RWPE1 (cell line): ENCODE measurements around the gene JCAD.

Experiments
- CTCF ChIA-PET: fragments of 350-600 bp; sonication (Branson Sonifier 250); formaldehyde crosslinking; extraction: SDS; loops from one replicate; lab custom pipeline; 2021; lab: Yijun Ruan, JAX
- POLR2A ChIA-PET: fragments of 400-600 bp; formaldehyde crosslinking; extraction: SDS; loops from one replicate; lab custom pipeline; 2020; ENCODE audit warnings: antibody characterized with exemption; ENCODE audit not compliant: low non-redundant PET; lab: Yijun Ruan, JAX
- DNase-seq: peaks from one replicate; pipeline ENCODE4 v3.0.0; 2012; ENCODE audit warnings: low spot score
- H3K27ac ChIP-seq: fragments of 450-650 bp; 2 replicates; pipeline ENCODE4 v1.5.1; 2017
- TF ChIP-seq, protein P1 (sequence below): fragments of 450-650 bp; conservative IDR thresholded peaks from 2 replicates; pipeline ENCODE4 v1.5.1; 2017; ENCODE audit warnings: low read depth, mild to moderate bottlenecking

The JCAD gene

DNA sequence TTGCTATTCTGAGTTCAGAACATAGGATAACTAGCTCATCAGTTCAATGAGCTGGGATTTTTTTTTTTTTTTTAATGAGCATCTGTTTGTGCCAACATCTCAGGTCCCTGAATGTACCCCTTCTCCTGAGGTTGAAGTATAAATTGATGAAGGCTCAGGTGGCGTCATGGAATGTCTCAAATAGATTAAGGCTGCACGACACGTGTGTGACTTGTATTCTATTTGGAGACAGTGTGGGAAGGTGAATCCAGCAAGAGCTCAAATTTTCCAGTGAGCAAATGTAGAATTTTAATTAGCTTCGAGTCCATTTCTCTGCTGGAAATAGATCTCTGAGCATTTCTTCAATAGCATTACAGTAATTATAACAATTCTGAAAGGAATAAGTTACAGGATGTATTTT is 37.2 kb upstream of the JCAD start:
- POLR2A ChIA-PET, result no interaction called here
- TF ChIP-seq, protein P1, sequence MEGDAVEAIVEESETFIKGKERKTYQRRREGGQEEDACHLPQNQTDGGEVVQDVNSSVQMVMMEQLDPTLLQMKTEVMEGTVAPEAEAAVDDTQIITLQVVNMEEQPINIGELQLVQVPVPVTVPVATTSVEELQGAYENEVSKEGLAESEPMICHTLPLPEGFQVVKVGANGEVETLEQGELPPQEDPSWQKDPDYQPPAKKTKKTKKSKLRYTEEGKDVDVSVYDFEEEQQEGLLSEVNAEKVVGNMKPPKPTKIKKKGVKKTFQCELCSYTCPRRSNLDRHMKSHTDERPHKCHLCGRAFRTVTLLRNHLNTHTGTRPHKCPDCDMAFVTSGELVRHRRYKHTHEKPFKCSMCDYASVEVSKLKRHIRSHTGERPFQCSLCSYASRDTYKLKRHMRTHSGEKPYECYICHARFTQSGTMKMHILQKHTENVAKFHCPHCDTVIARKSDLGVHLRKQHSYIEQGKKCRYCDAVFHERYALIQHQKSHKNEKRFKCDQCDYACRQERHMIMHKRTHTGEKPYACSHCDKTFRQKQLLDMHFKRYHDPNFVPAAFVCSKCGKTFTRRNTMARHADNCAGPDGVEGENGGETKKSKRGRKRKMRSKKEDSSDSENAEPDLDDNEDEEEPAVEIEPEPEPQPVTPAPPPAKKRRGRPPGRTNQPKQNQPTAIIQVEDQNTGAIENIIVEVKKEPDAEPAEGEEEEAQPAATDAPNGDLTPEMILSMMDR, result no peak
- no peak for DNase-seq
- no peak overlapping the region for H3K27ac ChIP-seq
- CTCF ChIA-PET, result interaction anchor here (0.6 kb wide), 1 partner anchor 143 kb away, joined by 4 read pairs; no protein-coding TSS in a partner anchor

DNA sequence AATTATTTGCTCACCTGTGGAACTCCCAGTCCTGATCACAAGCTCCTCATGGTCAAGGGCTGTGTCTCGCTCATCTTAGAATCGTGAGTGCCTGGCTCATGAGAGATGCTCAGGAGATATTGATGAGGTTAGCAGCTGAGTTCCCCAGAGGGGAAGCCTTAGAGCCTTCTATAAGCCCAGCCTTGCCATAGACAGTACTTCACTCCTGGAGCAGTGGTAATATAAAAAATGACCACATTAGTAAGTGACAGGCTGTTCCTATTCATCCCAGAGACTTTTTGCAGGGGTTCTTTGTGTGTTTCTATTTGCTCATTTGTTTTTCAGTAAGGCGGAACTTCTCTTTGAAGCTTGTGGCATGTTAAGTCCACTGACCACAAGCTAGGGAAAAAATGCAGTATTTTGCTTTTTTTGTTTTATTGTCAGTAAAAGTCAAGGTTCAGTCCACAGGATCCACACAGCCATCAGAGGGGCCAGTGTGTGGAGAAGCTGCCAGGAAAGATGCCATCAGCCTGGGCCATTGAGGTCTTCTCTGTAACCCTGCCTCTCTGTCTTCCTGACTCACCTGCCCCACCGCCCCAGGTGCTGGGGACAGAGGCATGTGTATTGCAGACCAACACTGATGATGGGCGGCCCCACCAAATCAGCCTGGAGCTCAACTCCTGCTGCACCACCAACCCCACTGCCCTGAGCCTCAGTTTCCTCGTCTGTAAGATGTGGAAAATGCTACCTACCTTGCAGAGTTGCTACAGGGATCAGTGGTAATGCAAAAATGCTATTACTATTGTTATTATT is 36.4 kb upstream of the JCAD start:
- H3K27ac ChIP-seq, result no peak overlapping the region
- TF ChIP-seq, protein P1, result no peak
- POLR2A ChIA-PET, result interaction anchor here (0.7 kb wide), 1 partner anchor 617 kb away, joined by 6 read pairs; no protein-coding TSS in a partner anchor
- DNase-seq, result no peak
- CTCF ChIA-PET, result no interaction called here

DNA sequence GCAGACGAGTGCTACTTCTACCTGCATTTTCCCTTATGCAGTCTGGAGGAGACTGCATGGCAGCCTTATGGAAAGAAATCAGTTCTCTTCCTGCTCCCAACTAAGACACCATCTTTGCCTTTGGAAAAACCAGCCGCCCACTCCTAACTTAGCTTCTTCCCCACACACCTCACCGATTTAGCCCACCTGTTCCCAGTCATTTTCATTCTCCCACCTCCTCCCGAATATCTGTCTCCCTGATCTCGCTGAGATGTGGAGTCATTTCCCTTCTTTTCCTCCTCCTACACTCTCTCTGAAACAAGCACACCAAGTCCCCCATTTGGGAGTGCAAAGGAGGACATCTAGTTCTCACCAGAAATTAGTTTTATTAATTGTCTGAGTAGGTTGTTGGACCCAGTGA is 35.2 kb upstream of the JCAD start:
- POLR2A ChIA-PET, result no interaction called here
- no peak overlapping the region for H3K27ac ChIP-seq
- TF ChIP-seq, protein P1, result no peak
- DNase-seq, result no peak
- CTCF ChIA-PET, result no interaction called here

DNA sequence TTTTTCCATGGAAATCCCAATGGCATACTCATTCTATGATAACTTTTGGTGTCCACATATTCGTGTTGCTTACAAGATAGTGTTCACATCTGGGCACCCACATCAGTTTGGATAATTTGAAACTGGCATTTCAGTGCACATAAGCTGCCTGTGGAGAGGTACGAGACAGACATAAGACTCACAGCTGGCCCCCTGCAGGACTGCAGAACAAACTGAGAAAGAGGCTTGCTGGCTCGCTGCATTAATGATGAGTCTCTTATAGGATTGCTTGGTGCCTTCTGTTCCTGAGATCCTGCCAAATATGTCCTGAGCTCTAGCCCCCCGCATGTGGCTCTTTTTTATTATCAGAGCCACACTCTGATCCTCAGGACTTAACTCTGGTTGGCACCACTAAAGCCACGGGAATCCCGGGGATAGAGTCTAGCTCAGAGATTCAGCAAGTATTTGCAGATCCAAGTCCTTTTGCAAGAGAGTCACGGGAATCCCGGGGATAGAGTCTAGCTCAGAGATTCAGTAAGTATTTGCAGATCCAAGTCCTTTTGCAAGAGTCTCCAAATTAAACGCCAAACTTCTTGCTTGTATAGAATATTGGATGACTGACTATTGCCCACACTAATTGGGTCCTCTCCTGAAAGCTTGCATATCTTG is 34.0 kb upstream of the JCAD start:
- no peak for DNase-seq
- H3K27ac ChIP-seq, result no peak overlapping the region
- ChIA-PET CTCF (no interaction called here), POLR2A (no interaction called here)
- TF ChIP-seq, protein P1, result no peak

DNA sequence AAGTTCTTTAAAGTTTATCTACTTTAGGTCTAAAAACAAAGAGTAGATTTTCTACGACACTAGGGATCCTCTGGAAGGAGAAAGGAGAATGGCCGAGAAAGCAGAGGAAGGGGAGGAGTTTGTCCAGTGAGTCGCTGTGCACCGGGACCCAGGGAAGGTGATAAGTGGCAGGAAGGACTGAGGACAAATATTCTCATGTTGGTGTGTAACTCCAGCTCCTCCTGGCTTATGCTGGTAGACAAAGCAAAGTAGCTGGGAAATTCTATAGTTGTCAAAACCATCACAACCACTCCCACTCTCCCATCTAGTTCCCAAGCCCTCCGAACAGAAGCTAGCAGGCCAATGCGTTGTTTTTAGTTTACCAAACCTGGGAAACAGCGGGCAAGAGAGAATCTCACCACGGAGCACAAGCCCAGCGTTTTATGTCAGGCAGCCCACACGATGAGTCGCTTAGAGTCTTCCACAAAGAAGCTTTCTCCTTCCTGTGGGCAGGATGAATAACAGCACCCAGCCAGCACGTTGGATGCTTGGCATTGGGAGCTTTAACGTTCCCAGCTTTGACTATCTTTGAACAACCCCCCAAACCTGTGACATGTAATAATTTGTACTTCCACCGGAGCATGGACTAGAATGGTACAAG is 32.9 kb upstream of the JCAD start:
- POLR2A ChIA-PET, result no interaction called here
- TF ChIP-seq, protein P1, result no peak
- H3K27ac ChIP-seq, result no peak overlapping the region
- DNase-seq, result no peak
- CTCF ChIA-PET, result no interaction called here

DNA sequence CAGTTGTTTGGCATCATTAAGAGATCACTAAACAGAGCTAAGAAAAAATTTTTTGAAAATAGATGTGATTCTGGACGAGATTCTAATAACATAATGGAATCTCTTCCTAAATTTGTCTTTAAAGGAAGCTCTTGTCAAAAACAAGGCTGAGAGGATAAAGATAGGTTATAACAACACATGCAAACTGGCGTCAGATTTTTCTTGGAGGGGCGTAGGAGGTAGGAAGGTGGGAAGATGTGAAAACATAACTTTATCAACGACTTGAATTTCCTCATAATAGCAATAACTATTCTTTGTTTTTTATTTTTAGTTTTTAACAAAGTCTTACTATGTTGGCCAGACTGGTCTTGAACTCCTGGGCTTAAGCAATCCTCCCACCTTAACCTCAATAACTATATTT is 31.8 kb upstream of the JCAD start:
- no peak overlapping the region for H3K27ac ChIP-seq
- TF ChIP-seq, protein P1, result no peak
- ChIA-PET CTCF (no interaction called here), POLR2A (no interaction called here)
- DNase-seq, result no peak
